GM12864 (cell line): ENCODE measurements around the gene ARAP1.

ENCODE experiments used
- DNase-seq: peaks from one replicate; pipeline ENCODE4 v3.0.0-alpha.2; 2011; ENCODE audit warnings: low read depth
- H3K4me3 ChIP-seq: 2 replicates; pipeline ENCODE4 v1.5.1; 2011; ENCODE audit warnings: mild to moderate bottlenecking, low read depth, low read length, control low read depth
- TF ChIP-seq, protein P1 (sequence below): IDR thresholded peaks from 2 replicates; pipeline ENCODE4 v1.5.1; 2011; ENCODE audit warnings: low read depth, mild to moderate bottlenecking, moderate library complexity, low read length, control low read depth, inconsistent platforms; ENCODE audit errors: missing control alignments

The ARAP1 gene

DNA sequence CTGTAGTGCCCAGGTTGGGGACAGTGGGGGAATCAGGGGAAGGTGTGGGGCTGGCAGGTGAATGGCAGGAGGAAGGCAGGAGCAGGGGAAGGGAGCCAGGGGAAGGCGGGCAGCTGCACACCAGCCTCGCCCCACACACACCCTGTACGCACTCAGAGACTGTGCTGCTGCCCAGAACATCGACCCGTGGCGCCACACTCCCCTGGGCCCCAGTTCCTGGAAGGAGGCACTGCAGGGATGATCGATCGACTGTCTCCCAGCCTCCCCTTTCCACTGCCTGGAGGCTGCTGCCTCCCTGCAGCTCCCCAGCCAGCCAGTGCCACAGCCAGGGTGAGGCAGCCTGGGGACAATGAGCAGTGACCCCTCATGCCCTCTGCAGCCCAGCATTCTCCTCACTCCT is 97.2 kb downstream of the ARAP1 start:
- TF ChIP-seq, protein P1, sequence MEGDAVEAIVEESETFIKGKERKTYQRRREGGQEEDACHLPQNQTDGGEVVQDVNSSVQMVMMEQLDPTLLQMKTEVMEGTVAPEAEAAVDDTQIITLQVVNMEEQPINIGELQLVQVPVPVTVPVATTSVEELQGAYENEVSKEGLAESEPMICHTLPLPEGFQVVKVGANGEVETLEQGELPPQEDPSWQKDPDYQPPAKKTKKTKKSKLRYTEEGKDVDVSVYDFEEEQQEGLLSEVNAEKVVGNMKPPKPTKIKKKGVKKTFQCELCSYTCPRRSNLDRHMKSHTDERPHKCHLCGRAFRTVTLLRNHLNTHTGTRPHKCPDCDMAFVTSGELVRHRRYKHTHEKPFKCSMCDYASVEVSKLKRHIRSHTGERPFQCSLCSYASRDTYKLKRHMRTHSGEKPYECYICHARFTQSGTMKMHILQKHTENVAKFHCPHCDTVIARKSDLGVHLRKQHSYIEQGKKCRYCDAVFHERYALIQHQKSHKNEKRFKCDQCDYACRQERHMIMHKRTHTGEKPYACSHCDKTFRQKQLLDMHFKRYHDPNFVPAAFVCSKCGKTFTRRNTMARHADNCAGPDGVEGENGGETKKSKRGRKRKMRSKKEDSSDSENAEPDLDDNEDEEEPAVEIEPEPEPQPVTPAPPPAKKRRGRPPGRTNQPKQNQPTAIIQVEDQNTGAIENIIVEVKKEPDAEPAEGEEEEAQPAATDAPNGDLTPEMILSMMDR = no peak
- H3K4me3 ChIP-seq = no peak overlapping the region
- no peak for DNase-seq

DNA sequence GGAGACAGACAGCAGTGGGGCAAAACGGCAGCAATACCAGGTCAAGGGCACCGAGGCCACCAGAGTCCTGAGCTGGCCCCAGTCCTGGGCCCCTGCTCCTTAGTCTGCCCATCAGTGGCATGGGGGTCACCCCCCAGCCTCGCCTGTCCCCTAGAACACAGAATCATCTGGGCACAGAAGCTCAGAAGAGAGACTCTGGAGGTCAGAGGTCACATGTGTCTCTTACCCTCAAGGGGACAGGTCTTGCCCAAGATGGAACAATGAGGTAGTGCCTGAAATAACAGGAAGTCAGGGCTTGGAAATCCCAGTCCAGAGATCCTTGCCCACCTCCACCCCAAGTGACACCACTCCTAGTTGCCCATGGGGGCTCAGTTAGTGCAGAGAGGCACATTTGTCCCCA is 98.6 kb downstream of the ARAP1 start:
- DNase-seq = no peak
- TF ChIP-seq, protein P1 = no peak
- H3K4me3 ChIP-seq = no peak overlapping the region

DNA sequence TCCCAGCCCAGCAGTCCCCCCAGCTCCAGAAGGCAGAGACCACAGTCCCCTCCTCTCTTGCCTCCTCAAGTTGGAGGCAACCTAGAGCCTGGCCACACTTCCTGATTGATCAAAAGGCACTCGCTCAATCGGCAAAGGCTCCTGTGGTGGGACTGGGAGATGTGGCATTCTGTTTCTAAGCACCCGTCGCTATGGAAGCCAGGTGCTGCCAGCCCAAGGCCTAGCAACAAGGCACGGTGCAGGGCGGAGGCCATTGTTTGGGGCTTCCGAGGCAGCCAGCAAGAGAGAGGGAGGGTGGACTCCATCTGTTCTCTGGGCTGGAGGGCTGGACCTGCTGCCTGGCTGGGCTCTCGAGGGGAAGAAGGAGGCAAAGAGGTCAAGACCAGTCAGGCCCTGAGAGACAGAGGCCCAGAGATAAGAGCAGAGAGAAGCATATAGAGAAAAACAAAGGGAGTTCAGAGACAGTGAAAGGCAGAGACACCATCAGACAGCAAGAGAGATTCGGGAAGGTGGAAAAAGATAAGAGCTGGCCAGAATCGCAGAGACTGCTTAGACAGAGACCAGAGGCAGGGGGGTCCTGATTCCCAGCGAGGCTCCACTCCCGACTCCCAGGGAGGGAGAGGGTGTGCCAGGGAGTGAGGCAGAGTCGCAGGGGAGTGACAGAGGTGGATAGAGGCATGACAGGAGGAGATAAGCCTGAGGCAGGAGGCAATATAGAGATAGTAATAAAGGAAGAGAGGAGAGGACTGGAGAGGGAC is 99.2 kb downstream of the ARAP1 start:
- TF ChIP-seq, protein P1 = no peak
- DNase-seq = no peak
- no peak overlapping the region for H3K4me3 ChIP-seq

DNA sequence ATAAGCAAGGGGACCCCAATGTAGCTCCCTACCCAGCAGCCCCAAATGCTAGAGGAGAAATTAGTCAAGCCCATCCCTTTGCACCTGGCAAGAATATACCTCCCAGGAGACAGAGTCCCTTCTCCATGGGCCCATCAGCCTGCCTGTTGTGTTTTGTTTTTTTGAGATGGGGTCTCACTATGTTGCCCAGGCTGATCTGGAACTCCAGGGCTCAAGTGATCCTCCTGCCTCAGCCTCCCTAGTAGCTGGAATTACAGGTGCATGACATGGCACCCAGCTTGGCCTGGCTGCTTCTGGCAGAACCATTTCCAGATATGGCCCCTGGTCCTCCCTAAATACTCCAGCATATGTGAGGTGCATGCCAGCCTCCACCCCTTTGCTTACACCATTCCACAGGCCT is 100.1 kb downstream of the ARAP1 start:
- DNase-seq = no peak
- H3K4me3 ChIP-seq = no peak overlapping the region
- TF ChIP-seq, protein P1 = no peak

DNA sequence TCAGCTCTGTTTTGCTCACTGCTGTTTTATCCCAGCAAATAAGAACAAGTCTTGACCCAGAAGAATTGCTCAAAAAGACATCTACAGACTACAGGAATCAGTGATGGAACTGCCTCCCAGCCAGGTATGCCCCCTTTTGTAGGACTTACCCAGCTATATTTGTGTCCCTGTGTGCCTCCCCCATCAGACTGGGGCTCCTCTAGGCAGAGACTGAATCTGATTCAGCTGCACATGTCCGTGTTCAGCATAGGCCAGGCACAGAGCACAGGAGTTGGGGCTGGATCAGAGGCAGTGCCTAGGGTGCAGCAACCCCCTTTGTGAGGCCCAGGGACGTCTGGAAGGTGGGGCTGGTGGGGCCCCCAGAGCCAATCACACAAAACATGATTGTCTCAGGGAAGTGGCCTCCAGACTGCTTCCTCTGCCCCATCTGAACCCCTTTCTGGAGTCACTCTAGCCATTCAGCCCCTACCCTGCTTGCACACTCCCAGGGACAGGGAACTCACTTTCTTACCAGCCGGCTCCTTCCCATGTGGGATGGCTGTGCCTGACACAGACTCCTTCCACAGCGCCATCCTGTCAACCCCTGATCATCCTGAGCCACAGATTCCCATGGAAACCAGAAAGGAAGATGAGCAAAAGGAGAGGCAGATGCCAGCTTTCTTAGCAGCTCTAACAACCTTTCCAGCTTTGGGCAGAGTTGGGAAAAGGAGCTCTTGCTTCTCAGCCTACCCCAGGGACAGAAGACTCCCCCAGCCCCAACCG is 102.8 kb downstream of the ARAP1 start:
- TF ChIP-seq, protein P1 = no peak
- no peak for DNase-seq
- H3K4me3 ChIP-seq = no peak overlapping the region

DNA sequence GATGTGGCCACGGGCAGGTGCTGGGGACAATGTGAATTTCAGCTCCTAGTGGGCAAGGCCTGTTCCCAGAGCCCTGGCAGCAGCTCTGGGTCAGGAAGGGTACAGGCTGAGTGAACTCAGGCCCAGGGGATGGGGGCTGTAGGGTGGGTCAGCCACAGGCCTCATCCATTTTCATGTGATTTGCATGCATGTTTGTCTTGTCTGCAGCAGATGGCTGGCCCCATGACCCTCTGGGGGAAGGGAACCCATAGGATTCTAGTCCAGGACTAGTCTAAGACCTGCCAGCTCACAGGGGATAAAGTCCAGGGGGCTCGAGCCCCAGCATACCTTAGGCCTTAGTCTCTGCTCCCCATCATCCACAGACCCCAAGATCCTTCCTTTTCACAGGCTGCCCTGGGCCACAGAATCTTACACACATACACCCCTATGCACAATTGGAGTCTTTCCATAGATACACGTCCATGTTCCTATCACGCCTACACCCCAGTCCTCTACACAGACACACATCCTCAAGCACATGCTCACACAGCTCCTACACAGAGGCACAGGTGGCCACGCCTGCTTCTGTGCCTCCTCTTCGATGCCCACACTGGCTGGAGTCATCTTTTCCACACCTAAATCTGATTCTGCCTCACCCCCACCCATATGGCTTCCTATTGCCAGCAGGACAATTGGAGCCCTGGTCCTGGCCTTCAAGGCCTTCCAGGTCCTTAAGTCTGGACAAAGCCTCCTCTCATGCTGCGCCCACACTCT is 103.6 kb downstream of the ARAP1 start:
- no peak for DNase-seq
- TF ChIP-seq, protein P1 = no peak

More for the DNA sequence above, 103.6 kb downstream of the ARAP1 start:
- no peak overlapping the region for H3K4me3 ChIP-seq
